Skin of body (tissue), 2 donors: ENCODE data around the gene NATD1. TPM values are rescaled to one million over a fixed set of nuclear protein-coding genes. Genes with fewer than 3 reads are reported as not detected.
"Not testable (repeated sequence)": the region's sequence is repeated elsewhere in the genome, so short reads cannot be mapped to it uniquely, and the experiment has no call there.

ENCODE experiments used
- DNase-seq: peaks from one replicate; lab custom pipeline; 2025; lab: John Stamatoyannopoulos, UW
- total RNA-seq: library from RNA; depleted of rRNA; stranded (reverse); fragments of >200 nt; gene quantifications from one replicate; pipeline ENCODE4 v1.2.3, GENCODE V29; 2014

Gene NATD1
- total RNA-seq, 1 donor from 2014 or later, result 3.6 TPM

DNA sequence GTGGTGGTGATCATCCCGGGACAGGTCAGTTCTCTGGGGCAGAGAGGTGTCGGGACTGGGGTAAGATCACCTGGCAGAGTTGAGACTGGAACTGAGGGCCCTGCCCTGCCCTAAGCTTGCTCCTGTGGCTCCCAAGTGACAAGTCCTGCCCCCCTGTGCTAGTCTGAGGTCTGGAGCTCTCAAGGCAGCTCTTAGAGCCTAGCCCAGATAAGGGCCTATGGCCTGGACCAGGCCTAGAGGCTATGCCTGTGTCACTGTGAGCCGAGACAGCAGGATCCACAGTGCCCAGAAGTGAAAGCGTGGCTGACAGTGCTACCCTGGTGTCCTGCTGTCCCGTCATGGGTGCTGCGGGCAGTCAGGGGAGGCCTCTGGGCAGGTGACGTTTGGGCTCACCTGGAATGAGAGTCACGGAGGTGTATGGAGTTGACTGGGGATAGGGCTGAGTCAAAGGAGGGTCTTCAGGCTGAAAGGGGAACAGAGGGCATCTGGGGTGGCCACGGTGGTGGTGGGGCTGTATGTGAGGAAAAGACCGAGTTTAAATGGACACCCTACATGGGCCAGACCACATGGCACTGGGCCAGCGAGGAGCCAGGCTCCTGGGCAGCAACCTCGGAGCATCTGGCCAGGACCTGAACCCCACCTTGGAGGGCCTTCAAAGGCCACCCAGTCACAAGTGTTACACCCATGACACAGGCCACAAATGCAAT is 5.5 kb downstream of the NATD1 start:
- DNase-seq, result no peak

DNA sequence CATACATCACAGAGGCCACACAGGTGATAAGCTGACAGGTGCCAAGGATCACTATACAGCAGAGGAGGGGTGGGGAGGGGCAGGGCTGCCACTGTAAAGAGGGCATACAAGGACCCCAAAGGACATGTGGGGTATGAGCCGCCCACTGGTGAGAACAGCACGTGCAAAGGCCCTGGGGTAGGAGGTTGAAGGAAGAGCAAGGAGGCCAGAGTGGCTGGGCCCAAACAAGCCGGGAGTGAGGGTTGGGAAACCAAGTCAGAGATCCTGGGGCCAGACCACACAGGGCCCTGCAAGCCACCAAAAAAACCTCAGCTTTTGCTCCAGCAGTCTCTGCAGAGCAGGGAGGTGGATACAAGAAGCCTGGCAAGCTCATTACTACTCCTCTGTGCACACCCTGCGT is 6.5 kb downstream of the NATD1 start:
- no peak for DNase-seq

DNA sequence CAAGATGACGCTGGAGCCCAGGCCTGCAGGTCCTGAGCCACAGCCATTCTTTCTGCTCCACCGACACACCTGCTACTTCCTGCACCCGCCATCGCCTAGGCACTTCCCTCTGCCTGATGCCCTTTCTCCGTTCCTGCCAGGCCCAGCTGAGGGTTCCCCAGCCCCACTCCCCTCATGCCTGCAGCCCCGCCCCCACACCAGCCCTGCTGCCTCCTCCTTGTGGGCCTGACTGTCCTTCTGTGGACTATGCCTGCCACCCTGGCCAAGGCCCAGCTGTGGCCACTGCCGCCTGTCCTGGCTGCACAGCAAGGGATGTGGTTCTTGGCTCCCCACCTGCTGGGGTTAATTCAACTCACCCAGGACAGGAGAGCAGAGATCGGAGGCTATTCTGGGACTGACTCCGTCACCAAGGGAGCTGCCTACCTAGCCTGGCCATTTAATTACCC is 7.5 kb downstream of the NATD1 start:
- no peak for DNase-seq

DNA sequence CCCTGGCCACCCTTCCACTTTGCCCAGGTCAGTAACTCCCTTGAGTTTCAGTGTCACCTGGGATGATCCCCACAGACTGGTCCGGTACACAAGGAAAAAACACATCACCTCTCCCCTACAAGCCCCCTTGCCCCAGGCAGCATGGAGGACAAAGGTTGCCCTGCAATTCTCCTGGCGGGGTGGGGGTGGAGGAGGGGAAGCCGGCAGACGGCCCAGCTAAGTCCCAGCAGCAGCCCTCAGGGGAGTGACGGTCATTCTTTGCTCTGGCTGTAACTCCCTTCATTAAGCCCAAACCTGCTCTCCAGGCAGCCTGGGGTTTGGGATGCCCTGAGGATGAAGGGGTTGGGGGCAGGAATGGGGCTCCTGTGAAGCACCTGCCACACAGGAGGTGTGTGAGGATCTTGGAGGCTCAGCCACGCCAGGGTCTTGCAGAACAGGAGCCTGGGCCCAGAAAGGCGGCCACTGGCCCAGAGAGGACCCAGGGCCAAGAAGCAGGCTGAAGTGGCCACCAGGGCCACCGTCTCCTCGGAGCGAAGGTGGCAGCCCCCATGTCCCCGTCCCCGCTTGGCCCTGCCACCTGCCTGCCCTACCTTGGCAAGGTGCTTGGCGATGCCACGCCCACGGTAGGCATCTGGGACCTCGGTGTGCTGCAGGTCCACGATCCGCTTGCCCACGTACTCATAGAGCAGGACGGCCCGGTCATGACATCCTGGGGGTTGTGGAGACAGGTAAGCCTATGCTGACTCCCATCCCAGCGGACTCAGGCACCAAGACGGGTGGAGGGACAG is 9.5 kb downstream of the NATD1 start:
- no peak for DNase-seq

DNA sequence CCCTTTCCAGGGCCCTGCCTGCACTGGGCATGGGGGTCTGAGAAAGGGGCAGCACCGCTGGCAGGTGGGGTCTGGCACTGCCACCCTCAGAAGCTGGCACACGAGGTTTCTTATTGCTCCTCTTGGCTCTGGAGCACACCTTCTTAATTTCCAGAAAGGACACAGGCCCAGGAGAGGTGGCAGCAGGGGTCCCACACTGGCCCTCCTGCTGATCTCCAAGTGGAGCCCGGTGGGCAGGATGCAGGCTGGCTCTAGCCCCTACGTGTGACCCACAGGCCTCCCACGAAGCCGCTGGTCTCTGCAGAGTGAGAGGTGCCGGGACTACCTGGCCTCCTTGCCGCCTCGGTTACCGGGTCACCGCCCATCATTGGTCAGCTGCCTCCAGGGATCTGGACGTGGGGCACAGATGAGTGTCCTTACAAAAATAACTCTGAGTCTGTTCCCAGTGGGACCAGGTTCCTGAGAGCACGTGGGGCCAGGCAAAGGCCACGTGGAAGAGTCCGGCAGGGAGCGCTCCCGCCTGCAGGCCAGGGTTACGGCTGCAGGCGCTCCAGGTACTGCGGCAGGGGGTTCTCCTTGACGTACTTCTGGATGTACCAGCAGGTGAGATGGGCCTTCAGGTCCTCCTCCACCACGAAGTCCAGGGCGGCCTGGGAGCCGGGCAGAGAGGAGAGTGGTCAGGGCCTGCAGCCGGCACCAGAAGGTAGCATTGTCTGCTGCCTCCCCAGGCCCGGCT is 10.3 kb downstream of the NATD1 start:
- DNase-seq, result no peak

DNA sequence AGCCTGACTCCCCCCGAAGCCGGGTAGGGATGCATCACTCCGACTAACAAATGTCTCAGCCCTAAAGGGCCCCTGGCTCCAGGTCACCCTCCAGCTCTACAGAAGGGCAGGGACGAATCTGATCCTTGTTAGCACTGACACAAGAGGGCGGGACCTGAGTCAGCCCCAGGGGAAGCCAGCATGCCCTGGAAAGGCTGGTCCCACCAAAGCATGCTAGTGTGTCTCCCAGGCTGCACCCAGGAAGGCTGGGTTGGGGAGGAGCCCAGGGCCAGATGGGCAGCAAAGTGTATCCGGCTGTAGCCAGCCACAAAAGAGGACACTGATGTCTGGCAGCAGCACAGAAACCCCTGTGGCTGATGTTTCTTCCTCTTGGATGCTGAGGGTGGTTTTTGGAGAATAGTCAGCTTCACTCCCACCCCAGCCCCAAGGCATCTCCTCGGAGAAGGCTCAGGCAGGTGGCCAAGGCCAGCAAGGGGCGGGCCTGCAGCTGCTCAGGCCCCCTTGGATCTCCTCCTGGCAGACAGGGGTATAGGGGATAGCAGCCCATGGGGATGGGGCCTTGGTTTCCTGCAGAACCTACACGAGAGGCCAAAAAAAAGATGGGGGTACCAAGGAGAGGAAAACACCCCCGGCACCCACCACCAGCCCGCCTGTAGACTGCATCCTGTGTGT is 11.0 kb downstream of the NATD1 start:
- DNase-seq, result no peak

DNA sequence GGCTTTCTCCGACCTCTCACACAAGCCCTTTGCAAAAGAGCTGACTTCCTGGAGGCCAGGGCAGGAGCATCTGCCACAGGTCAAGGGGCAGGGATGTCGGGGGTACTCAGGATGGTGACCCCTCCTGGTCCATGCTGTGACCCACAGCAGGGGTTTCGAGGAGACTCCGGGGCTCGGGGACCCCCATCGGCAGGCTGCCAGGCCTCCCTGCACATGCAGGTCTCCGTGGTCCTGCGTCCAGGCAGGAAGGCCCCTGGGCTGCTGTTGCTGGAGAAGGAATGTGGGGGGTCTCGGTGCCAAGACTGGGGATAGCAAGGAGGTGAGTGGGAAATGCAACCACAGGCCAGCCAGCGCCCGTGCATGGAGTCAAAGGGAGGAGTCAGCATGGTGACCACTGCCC is 11.6 kb downstream of the NATD1 start:
- no peak for DNase-seq

DNA sequence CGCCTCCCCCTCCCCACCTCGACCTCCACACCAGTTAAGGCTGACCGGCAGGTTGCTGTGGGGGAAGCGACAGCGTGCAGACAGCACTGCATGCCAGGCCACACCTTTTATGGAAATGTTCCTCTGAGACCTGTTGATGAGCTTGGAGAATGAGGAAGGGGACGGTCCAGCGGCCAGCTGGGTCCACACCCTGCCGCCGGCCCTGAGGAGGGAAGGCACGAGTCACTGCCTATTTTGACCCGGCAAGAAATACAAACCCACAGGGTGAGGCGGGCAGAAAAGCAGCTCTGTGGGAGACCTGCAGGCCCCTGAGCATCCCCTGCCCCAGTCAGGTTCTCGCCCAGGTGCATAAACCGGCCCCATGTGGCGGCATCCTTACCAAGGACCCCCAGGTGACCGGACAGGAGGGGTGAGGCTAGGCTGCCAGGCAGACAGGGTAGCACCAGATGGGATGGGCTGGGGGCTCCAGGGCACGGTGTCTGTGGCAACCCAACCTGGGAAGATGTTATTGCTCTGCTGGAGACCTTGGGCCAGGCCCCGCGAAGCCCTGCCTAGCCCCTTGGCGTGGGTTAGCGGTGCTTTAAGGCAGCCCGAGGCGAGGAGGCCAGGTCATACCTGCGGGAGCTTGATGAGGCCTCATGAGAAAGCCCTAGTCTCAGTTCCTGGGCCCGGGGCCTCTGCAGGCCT is 12.7 kb downstream of the NATD1 start:
- DNase-seq, result no peak

DNA sequence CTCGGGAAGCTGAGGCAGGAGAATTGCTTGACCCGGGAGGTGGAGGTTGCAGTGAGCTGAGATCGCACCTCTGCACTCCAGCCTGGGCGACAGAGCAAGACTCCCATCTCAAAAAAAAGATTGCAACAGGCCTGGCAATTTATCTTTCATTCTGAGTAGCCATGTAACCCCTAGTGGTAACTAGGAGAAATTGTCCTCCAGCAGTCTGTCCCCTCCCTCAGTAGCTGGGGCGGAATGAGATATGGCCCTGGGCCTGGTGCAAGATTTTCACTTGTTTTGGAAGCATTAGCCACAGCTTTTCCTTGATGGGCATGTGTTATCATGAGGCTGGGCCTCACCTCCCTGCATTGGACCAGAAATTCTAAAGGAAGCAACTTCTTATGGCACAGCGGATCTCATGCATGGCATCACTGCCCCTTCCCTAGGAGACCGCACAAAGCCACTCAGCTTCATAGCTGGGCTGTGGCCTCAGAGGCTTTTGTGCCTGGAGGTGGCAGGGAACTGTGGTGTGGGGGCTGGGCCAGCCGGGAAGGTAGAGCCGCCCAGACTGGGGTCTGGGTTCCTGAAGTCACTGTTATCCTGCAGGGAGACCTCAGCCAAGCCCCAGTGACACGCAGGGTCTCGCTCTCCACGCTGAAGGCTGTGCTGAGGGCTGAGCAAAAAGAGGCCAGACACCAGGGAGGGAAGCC is 13.4 kb downstream of the NATD1 start:
- no peak for DNase-seq

DNA sequence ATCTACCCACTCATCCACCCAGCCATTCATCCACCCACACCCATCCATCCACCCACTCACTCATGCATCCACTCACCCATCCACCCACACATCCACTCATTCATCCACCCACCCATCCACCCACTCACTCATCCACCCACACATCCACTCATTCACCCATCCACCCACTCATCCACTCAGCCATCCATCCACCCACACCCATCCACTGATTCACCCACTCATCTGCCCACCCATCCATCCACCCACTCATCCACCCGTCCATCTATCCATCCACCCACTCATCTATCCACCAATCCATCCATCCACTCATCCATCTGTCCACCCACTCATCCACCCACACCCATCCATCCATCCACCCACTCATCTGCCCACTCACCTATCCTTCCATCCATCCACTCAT is 17.3 kb downstream of the NATD1 start:
- no peak for DNase-seq

DNA sequence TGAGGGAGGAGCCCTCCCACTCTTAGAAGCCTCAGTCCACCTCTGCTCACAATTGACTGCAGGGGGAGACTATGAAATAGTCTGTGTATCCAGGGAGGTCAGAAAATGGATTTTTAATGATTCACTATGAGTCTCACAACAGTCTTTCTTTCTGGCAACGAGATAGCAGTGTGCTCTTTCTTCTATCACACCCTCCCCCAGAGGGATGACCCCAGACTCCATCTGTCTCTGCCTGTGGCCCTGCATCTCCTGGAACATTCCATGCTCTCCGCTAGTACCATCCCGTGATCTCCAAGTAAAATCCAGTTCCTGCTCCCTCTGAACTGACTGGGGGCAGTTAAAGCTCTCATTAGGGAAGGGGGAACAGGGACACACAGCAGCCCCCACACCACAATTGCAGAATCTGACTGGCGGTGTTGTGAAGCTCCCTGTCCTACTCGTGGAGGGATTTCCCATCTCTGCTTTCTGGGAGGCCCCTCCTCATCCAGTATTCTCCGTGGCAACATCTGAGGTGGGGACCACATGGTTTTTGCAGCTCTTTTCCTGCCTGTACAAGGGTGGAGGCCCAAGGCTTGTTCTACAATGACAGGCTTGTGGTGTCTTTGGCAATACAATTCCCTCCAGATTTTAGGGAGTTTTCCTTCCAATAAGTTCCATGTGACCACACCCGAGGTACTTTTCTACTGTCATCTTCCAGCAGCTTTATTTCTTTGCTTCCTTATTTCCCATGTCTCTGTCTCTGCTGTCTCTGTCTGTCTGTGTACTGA is 19.4 kb downstream of the NATD1 start:
- DNase-seq, result peak; percentile 42

DNA sequence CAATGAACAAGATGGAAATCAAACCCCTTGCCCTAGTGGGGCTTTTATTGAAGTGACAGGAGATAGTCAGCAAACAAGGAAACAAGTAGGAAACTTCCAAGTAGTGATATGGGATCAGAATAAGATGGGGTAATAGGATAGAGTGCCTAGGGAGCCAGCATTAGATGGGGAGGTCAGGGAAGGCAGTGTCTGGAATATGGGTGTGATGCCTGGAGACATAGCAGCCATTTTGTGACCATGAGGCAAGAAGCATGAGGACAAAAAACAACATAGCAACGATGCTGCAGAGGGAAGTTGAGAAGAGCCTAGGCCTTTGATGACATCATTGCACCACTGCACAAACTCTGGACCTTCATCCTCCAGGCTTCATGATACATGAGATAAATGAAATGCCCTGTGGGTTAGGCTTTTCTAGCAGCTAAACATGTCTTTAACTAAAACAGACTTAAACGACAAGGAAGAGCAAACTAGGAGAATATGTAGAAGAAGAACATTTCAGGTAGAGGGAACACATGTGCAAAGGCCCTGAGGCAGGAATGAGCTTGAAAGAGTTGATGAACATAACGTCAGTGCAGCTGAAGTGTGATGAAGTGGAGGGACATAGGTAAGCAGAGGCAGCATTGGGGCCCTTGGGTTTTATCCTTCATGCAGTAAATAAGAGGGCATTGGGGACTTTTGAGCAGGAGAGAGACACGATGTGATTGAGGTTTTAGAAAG is 21.0 kb downstream of the NATD1 start:
- DNase-seq, result no peak

DNA sequence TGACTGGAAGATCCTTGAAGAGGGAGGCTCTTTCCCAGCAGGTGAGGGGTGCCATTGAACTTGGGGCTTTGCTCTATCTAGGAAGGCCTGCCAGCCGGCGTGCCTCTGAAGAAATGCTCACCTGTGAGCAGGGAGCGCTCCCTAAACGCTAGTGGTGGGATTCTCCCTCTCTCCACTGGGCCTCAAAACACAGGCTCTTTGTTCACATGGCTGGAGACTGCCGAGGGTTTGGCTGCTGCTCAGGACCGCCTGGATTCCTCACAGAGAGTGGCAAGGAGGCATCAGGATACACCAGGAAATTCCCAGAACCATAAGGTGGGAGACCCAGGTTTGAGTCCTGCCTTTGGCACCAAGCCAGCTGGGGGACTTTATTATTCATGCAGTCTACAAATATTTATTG is 21.7 kb downstream of the NATD1 start:
- no peak for DNase-seq

DNA sequence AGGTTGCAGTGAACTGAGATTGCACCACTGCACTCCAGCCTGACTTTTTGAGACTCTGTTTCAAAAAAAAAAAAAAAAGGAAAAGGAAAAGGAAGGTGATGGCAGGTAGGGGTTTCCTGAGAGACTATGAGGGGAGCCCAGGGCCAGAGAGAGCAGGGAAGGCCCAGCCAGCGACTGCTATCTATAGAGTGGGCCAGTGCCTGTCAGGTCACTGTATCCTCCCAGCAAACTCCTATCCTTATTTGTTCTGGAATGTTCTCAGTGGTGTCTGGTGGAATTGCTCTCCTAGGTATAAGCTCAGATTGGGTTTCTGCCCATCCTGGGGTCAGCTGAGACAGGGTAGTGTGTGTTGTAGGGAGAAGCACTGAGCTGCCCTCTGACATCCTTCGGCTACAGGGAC is 24.4 kb downstream of the NATD1 start:
- no peak for DNase-seq

DNA sequence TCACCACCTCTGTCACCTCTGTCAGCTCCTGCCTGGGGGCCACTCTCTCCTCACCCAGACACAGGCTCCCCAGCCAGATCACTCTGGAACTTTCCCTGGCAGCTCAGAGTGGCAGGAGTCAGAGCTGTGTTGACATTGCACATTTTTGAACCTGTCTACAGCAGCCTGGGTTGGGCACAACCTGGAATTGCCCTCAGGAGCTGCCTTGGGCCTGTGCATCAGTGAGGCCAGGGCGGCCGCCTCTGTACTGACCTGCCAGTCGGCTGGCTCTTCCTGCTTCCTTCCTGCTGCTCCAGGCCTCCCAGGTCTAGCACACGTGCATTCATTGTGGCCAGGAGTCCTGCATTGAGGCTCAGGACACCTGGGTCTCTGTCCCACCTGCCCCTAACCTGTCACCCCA is 25.1 kb downstream of the NATD1 start:
- DNase-seq, result no peak

DNA sequence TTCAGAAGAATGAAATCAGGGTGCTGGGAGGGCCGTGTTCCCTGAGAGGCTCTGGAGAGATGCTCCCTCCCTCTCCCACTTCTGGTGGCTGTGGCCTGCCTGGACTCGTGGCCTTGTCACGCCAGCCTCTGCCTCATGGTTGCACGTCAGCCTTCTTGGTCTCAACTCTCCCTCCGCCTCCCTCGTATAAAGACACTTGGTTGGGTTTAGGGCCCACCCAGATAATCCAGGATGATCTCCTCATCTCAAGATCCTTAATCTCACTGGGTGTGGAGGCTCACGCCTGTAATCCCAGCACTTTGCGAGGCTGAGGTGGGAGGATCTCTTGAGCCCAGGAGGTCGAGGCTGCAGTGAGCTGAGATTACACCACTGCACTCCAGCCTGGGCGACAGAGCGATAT is 25.9 kb downstream of the NATD1 start:
- not testable (repeated sequence) for DNase-seq

DNA sequence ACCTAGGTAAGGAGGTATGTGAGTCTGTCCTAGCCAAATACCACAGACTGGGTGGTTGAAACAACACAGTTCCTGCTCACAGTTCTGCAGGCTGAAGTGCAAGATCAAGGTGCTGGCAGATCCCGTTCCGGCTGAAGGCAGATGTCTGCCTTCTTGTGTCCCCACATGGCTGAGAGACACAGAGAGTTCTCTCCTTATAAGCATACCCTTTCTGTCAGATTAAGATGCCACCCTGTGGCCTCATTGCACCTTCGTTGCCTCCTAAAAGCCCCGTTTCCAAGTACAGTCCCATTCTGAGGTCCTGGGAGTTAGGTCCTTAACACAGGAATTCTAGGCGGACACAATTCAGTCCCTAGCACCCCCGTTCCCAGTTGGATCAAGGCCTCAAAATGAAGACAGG is 30.1 kb downstream of the NATD1 start:
- no peak for DNase-seq

DNA sequence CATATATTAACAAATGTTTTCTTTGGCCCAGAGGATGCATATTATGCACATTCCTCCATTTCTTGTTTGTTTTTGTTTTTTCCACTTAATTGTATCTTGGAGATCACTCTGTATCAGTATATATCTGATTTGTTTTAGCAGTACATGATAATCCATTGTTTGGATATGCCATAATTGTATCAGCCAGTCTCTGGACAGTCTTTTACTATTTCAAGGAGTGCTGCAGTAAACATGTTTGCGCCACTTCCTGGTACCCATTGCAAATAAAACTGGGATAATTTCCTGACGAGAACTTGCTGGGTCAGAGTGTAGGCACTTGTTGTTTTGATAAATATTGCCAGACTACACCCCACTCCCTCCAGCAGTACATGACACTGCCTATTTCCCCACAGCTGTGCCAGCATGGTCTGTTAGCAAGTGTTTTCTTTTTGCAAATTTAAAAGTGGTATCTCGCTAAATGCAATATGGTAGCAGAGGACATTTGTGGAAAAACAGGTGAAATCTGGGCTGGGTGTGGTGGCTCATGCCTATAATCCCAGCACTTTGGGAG is 34.3 kb downstream of the NATD1 start:
- no peak for DNase-seq

DNA sequence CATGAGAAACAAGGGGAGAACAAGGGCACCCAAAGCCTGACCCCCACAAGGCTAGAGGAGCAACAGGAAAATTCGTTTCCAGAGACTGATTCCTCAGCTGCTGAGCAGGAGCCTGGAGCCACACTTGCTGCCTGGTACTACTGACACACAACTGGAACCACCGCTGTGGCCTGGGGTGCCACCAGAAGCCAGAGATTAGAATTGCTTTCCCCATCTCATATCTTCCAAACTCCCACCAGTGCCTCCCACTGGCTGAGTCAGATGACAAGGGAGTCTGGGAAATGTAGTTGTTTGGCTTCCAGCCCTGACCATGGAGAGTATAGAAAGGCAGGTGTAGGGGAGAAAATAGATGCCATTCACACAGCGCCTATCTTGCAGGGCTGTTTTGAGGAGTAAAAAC is 35.1 kb downstream of the NATD1 start:
- DNase-seq, result no peak
